Inflammatory macrophage treated with lipopolysaccharide for 1 hour (primary cell): ENCODE data around the gene PCDHA5.
A peak's percentile ranks its signal among the peaks of the same experiment; 100 is the strongest.

Experiments used
- DNase-seq, 2 donors: peaks; one replicate each; pipeline ENCODE4 v3.0.0-alpha.2; 2020 to 2022

PCDHA5 gene

DNA sequence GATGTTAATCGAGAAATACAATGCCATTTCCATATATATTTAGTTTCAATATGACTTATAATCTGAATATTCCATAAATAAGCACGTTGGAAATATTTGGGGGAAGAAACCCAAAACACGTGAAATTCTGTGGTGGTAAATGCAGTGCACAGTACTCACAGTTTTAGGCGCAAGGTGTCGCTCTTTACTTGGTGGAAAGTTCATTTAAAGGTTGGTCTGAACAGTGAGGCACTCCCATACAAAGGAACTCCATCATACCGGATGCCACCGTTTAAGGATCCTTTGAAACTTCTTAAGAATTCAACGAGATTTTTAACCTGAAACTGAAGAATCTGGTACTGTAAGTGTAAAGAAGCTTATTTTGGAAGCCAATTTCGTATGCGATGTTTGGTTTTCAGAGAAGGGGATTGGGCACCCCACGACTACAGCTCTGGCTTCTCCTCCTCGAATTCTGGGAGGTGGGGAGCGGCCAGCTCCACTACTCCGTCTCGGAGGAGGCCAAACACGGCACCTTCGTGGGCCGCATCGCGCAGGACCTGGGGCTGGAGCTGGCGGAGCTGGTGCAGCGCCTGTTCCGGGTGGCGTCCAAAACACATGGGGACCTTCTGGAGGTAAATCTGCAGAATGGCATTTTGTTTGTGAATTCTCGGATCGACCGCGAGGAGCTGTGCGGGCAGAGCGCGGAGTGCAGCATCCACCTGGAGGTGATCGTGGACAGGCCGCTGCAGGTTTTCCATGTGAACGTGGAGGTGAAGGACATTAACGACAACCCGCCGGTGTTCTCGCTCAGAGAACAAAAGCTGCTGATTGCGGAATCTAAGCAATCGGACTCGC, 47.5 kb downstream of the PCDHA5 start, which contains the start of gene PCDHA11:
TSS of gene PCDHA11 (plus strand) at position 237 of the 834 bp plus-strand sequence. CDS start at position 384, 147 bp downstream.
- no peak for DNase-seq

DNA sequence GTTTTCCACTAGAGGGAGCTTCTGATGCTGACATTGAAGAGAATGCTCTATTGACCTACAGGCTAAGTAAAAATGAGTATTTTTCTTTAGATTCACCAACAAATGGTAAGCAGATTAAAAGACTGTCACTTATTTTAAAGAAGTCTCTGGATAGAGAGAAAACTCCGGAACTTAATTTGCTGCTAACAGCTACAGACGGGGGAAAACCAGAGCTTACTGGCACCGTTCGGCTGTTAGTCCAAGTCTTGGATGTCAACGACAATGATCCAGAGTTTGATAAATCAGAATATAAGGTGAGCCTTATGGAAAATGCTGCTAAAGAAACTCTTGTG, 48.1 kb downstream of the PCDHA5 start:
- DNase-seq = peak in 1 of 2 donors; percentile 0

GRCh38 chr5:140870221-140871201, 49.1 kb downstream of the PCDHA5 start:
- DNase-seq = no peak
